GM21515 (cell line): ENCODE data around the gene WBP2.

Experiments used
- ATAC-seq: cut with Tn5 transposase; IDR thresholded peaks from one replicate; pipeline ENCODE4 v1.9.1; 2021; ENCODE audit not compliant: unreplicated experiment

Gene WBP2

DNA sequence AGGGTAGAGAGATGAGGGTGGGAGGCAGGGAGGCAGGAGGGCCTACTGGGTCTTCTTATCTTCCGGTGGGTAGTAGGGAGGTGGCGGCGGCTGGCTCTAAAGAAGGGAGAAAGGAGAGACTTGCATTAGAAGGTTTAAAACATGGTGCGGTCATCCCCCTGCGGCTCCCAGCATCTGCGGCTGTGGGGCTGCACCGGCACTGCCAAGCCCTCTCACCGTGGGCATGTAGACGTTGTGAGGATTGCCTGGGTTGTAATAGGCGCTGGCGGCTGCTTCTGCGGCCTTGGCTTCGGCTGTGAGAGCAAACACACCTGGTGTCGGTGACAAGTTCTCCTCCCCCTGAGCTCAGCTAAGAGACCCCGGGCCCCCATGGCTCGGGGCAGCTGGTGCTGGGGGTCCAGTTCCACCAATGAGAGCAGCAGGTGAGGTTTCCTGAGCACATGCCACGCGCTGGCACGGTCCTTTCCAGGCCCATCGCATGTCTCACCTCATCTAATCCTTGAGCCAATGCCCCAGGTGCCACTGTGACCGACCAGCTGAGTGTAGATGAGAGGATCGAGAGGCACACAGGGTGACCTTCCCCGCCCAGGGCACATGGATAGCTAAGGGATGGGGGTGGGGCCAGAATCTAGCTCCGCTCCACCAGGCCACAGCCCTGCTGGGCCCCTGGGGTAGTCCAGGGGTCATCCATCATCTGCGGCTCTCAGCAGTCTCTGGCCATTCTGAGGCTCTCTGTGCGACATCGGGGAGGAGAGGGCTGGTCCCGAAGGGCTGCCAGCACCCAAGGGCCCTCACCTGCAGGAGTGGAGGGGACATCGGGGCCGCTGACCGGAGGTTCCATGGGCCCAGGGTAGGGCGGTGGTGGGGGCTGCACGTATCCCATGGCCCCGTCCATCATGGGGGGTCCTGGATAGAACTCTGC lies 8.2 kb downstream of the WBP2 start:
- ATAC-seq = no peak

DNA sequence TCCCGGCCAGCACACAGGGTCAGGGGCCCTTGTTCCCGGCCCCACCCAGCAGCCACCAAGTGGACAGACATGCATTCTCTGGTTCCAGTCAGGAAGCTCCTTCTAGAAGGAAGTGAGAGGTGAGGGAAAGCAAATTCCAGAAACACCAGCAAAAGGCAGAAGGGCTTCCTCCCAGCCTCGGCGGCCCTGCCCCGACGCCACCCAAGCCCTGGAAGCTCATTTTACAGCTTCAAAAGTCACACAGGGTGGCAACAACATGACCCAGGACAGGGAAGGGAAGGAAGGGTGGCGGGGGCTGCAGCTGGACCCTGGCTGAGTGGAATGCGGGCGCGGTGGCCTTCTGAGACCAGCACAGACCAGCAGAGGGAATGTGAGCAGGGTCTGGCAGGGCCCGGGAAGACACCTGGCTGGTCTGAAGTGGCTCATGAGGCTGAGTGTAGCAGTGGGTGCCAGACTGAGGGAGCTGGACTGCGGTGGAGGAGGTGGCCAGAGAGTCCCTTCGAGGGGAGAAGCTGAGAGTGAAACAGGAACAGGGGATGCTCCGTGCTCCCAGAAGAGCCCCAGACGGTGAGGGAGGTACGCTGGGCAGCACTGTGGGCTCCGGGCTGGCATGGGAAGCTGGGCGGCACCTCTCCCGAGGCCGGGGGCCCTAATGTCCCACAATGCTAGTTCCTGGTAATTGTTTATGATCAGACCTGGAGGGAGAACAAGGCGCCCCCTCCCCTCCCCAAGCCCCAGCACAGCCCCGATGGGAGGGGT lies 9.0 kb downstream of the WBP2 start:
- no peak for ATAC-seq

DNA sequence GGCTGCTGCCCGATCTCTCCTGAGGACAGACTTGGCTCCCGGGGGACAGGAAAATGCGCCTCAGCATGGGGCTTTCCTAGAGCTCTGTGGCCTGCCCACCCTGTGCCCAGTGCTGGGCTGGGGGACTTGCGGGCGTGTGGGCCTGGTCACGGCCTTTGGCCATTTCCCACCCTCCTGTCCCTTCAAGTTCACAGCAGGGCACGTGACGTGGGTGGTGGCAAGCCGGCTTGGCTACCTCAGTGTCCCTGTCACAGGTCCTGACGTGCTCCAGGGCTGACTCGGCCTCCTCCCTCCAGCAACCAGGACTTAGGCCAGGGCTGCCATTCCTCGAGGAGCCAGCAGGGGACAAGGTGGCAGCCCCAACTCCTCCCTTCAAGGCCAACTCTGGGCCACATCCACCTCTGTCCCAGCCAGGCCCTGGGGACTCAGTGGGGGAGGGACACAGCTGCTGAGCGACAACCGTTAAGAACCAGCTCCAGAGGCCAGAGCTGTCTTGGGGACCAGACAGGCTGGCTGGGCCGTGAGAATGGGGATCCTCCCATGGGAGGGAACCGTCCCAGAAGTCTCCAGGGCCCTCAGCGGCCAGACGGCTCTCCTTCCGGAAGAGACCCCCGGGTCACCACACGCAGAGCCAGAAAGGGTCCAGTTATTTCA lies 9.9 kb downstream of the WBP2 start:
- ATAC-seq = peak; percentile 56

DNA sequence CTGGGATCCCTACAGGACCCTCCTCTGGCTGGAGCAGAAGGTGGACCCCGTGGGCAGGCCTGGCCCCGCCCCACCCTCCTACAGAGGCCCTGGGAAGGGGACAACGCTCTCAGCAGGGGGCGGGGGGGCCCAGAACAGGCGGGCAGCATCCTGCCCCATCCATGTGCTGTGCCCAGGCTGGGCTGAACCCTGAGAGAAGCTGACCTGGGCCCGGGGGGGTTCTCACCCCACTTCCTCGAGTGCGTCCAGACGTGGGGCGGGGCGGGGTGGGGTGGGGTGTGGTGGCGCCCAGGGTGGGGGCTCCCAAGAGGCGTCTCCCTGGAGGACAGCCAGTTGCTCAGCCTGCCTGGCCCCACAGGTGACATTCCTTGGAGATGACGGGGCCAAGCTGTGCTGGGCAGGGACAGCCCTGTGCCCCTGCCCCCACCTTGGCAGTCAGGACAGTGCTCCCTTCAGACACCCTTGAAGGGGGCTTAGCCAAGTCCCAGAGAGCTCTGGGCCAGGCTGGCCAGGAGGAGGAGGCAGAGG lies 10.5 kb downstream of the WBP2 start:
- ATAC-seq = peak; percentile 7

DNA sequence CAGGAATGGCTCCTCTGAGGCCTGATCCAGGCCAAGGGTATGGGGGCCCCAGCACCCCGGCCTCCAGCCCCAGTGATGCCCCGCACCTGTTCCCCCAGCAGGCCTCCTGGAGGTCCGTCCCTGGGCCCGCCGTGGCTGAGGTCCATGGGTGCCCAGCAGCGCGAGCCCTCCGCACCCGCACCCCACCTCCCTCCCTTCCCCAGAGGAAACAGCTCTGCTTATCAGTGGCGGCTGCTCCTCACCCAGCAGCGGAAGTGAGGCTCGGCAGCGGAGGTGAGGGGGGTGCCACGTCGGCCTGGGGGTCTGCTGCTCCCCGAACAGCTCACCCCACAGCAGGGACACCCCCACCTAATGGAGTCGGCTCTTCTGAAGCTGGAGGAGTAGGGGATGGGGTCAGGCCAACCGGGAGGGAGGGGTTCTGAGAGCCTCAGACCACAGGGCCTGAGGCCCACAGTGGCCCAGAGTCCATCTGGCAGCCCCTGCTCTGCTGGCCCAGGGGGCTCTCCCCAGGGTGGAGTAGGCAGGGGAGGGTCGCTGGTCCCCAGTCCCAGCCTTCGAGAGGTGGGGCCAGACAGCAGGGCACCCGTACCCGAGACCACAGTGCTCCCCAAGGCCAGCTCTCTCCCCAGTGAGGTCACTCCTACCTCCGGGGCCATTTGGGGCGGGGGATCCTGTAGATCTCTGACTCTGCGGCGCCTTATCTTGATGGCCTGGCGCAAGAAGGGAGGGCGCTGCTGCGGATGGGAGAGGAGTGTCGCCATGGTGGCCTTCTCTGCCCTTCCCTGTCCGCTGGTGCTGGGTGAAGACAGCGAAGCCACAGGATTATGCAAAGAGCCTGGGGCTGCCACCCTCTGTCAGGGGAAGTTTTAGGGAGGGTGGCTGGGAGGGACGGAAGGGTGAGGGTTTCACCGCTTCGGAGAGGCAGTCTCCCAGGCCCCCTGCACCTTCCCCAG lies 11.3 kb downstream of the WBP2 start, which contains the start of gene UNC13D:
Gene UNC13D (minus strand): TSS at position 828 of the 953 bp plus-strand sequence. CDS start 67 bp downstream, at position 761.
- ATAC-seq = no peak

DNA sequence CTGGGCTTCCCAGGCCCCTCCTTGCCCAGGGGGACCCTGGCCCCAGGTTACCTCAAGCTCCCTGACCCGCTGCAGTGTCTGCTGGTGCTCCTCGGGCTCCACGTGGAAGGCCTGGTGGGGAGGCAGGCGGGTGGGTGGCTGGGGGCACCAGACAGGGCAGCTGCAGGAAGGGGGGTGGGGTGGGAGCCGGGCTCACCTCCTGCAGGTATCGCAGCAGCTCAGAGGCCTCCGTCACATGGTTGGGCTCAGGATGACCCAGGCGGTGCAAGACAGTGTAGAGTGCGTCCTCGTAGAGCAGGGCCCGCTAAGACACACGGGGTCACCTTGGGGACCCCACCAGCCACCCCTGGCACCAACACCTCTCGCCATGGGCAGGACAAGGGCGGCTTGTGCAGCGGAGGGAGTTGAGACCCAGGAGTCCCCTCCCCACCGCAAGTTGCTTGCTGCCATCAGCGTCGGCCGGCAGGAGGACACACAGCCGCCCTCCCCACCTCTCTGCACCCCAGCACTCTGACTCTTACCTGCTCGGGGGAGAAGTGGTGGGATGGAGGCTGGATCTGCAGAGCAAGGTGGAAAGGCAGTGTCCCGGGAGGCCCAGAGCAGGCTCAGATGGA lies 12.1 kb downstream of the WBP2 start:
- ATAC-seq = no peak

DNA sequence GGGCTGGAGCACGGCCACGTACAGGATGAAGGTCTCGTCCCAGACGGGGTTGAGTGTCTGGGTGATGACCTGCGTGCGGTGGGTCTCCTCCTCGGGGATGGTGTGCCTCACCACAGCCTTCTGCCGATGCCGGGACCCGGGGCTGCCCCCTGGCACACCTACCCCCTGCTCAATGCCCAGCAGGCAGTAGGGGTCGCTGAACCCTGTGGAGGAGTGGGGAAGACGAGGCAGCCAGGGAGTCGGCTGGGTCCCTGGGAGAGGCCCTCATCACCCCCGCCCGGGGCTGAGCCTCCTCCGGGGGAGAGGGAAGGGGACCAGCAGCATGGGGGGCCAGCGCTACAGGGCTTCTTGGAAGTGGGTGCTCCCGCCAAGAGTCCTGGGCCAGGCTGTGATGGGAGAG lies 12.7 kb downstream of the WBP2 start:
- ATAC-seq = no peak

DNA sequence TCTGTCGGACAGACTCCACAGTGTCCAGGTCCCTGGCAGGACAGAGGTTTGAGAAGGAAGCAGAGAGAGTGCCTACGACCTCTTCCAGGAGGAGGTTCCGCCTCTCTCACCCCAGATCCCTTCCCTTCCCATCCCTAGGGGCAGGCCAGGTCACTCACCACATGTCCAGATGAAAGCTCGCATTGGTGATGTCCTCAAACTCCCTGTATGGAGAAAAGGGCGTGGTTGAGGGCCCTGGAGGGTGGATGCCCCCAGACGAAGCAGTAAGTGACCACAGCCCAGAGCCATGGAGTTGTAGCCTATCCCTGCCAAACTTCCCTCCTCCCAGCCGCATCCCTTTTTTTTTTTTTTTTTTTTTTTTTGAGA lies 14.4 kb downstream of the WBP2 start:
- no peak for ATAC-seq

DNA sequence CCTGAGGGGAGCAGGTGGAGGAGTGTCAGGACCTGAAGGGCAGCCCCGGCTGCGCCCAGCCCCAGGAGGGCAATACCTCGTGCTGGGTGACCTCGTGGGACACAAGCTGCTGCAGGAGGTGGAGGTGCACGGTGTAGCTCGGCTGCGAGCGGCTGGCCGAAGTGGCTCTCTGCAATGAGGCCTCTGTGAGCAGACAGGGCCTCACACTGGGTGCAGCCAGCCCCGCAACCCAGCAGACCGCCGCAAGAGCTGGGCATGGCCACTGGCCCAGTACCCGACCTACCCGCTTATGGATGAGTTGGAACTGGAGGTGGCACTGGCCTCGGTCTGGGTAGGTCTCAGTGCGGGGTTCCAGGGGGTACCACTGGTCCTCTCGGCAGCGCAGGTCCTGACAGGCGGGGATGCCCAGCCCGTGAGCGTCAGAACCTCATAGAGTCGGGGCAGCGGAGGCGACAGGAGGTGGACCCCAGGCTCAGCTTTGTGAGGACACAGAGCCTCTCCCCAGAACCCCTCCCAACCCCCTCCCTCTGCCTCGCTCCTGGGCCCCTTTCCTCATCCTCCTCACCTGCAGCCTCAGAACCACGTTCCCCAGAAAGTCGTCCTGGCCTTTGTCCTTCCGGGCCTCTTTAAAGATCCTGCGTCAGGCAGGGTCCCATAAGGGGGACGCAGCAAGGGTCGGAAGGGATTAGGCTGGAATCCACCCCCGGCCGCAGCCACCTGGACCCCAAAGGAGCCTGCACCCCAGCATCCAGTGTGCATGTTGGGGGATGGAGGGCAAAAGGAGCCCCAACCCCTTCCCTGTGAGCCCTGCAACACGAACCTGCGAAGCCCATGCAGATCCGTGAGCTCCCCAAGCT lies 15.0 kb downstream of the WBP2 start:
- ATAC-seq = no peak

DNA sequence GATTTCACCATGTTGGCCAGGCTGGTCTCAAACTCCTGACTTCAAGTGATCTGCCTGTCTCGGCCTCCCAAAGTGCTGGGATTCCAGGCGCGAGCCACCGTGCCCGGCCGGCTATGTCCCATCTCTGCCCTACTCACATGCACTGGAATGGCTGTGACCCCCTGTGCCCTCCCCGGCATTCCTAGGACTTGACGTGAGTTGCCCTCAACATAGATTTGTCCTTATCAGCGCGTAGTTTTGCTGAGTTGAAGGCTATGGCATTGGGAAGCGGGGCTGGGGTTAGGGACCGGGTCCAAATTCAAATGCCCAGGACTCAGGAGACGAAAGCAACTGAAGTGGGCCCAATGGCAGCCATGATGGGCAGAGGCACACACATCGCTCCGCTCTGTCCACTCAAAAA lies 16.7 kb downstream of the WBP2 start:
- ATAC-seq = no peak

DNA sequence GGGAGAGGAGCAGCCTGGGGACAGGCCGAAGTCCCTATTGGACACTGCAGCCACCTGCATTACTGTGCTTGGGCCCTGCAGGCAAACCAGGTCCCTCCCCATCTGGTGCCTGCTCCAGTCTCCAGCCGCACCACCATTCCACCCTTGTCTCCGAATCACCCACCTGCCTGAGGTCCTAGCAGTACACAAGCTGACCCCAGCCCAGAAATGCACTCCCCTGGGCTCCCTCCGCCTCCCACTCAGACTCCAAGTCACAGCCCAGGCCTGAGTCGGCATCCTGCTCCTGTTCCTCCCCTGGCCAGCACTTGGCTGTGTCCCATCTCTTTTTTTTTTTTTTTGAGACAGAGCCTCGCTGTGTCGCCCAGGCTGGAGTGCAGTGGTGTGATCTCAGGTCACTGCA lies 17.2 kb downstream of the WBP2 start:
- no peak for ATAC-seq

DNA sequence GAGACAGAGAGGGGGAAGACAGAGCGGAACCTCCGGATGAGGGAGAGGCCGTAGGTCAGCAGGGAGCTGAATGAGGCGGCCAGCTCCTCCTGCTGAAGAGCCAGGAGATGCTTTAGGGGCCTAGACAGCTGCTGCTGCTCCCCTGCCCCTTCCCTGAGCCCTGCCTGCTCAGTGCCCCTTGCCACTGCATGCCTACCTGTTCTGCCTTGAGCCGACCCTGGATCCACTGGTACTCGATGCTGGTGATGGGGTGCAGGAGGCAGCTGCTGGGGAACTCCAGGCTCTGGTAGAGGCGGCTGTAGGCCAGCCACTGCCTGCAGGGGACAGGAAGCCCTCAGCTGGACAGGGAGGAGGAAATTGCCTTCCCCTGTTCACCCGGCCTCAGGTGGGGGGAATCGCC lies 18.5 kb downstream of the WBP2 start:
- no peak for ATAC-seq

DNA sequence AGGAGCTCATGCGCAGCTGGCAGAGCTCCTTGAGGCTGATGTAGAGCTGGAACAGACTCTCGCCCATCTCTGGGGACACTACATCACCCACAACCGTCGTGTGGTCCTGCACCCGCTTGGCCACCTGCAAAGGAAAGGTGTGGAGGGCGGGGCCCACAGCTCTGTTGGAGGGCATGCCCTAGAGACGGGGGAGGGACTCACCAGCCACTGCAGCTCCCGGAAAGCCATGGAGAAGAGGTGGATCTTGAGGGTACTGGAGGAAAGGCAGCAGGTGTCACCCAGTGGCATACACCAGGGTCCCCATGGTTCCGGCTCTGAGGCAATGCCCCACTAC lies 19.5 kb downstream of the WBP2 start:
- no peak for ATAC-seq

DNA sequence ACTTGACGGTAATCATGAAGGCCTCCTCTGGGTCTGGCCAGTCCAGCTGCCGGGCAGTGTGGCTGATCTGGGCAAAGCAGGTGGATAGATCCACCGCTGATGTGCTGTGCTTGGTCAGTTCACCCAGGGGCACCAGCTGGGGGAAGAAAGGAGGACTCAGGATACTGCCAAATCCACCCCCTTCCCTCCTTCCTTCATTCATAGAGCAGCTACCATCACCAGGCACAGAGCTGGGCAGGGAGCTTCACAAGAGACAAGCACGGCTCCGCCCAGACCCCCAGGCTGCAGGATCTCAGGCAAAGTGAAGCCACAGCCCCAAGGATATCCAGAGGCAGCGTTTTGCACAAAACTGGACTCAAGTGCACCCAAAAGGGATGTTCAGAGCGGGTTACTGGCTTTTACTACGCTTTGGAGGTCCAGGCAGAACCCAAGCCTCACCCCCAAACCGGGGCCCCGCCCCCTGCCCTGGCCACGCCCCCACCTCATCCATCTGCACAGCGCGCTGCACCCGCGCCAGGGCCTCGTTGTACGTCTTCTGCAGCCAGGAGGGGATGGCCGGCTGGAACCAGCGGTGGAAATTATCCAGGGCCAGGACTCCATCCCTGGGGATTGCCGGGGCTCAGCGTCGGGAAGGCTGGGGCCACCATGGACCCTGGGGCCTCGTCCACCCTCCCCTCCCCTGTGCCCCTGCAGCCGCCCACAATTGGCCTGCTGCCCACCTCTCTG lies 20.0 kb downstream of the WBP2 start:
- ATAC-seq = no peak

DNA sequence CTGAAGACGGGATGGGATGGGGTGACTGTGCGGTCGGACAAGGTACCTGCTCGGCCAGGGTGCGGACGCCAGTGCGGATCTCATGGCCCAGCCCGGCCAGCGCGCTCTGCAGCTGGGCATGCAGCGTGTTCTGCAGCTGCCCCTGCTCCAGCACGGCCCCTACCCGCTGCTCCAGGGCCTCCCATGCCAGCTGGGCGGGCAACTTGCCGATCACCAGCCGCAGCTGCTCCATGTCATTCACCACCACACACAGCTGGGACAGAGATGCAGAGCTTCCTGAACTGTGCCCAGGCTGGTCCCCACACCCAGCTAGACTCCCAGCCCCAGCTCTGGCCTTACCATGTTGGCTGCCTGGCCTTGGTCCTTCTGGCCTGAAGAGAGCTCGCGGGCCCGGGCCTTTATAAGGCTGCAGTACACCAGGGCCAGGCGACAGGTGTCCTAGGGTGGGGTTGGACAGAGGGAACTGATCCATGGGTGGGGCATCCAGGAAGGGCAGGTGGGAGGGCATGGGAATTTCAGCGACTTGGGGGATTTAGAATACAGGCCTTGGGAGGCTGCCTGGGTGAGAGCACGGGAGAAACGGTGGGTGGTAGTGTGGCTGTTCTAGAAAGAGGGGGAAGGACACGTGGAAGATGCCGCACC lies 20.7 kb downstream of the WBP2 start:
- no peak for ATAC-seq

DNA sequence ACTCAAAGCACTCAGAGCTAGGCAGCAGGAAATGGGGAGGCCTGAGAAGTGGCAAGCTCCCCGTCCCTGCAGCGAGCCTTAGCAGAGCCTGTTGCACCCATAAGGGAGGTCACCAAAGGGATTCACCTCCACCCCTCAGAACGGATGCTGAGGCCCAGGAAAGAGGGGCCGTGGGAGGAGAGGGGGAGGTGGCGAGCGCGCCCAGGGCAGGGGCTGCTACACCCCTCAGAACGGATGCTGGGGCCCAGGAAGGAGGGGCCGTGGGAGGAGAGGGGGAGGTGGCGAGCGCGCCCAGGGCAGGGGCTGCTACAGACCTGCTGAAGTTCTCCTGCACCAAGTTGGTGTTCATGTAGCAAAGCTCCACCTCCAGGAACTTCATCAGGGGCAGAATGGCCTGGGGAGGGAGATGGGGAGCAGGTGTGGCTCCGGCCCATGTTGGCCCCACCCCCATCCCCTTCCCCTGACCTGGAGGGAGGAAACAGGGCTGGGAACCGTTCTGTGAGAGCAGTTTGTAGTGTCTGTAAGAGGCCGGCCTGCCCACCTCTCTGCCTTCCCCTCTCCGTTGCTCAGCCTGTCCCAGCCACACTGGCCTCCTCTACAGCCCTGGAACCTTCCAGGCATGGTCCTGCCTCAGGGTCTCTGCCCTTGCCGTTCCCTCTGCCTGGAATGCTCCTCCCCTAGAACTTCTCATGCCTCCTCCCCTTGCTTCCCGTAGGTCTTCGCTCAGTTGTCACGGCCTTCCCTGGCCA lies 22.3 kb downstream of the WBP2 start:
- ATAC-seq = no peak

DNA sequence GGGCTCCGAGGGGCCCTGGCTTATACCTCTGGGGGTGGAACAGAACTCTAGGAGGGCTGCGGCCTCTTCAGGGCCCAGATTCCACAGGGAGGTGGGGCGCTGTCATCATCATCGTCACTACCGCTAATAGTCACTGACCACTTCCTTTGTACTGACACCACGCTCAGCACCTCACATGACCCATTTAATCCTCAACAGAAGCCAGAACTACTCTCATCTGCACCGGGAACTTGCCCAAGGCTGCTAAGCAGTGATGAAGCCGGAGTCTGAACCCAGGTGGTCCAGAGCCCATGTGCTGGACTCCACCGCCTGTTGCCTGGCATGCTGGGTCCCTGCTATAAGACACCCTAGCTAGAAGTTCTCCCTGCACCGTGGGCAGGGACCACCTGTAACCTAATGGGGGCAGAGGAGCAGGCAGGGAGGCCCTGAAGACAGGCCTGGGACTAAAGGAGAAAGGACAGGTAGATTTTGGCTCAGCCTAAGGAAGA lies 22.9 kb downstream of the WBP2 start:
- no peak for ATAC-seq
